Gastrocnemius medialis (tissue), 4 donors: Measurements from ENCODE around the gene PDE5A.

Experiments used
- POLR2A ChIP-seq, 2 donors: fragments of 450-650 bp; IDR thresholded peaks; one replicate each; pipeline ENCODE4 v1.6.1; 2017; ENCODE audit warnings: antibody characterized with exemption in 2 of 2, mild to moderate bottlenecking in 2 of 2, moderate library complexity in 2 of 2
- TF ChIP-seq, protein P1 (sequence below), 5 experiments: fragments of 450-650 bp in 3 of 5; fragments of 200-600 bp in 2 of 5; sonication (generic) in 2 of 5; IDR thresholded peaks in 4 of 5; conservative IDR thresholded peaks in 1 of 5; 1 replicate in 4 of 5; 2 replicates in 1 of 5; pipeline ENCODE4 v1.5.1; 2016 to 2019; ENCODE audit warnings: antibody characterized with exemption in 5 of 5, mild to moderate bottlenecking in 3 of 5, moderate library complexity in 3 of 5

DNA sequence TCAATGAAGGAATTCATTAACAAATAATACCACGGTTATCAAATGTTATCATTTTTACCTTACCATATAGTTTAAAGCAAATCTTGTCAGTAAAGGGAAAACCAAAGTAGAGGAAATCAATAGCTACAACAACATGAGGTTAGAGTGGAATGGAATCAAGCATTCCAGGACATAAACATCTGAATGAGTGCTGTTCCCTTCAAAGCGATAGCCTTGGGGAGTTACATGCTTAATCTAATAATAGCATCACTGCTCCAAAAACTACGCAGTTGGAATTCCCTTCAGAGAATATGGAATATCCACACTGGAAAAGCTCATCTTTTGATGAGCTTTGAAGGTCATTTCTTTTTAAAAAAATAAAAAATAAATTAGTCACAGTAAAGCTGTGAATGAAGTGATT is 31.2 kb downstream of the PDE5A start:
- TF ChIP-seq, protein P1, sequence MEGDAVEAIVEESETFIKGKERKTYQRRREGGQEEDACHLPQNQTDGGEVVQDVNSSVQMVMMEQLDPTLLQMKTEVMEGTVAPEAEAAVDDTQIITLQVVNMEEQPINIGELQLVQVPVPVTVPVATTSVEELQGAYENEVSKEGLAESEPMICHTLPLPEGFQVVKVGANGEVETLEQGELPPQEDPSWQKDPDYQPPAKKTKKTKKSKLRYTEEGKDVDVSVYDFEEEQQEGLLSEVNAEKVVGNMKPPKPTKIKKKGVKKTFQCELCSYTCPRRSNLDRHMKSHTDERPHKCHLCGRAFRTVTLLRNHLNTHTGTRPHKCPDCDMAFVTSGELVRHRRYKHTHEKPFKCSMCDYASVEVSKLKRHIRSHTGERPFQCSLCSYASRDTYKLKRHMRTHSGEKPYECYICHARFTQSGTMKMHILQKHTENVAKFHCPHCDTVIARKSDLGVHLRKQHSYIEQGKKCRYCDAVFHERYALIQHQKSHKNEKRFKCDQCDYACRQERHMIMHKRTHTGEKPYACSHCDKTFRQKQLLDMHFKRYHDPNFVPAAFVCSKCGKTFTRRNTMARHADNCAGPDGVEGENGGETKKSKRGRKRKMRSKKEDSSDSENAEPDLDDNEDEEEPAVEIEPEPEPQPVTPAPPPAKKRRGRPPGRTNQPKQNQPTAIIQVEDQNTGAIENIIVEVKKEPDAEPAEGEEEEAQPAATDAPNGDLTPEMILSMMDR (IDR thresholded peaks at IDR 0.05 in 4 of 5, conservative IDR thresholded peaks at IDR 0.05 in 1 of 5) = no peak
- TF ChIP-seq POLR2A (IDR thresholded peaks at IDR 0.05) = no peak
